Liver (tissue), 3 donors: ENCODE results near the gene KMT2B.

Experiments used
- ATF3 ChIP-seq: IDR thresholded peaks from 2 replicates; pipeline ENCODE4 v1.6.1; 2016; ENCODE audit warnings: antibody characterized with exemption
- CTCF ChIP-seq: fragments of 150-350 bp; IDR thresholded peaks from 2 replicates; pipeline ENCODE4 v1.5.1; 2017; ENCODE audit warnings: improper control_type of control experiment, low read depth, low read length; ENCODE audit not compliant: missing input control
- EGR1 ChIP-seq, 2 donors: IDR thresholded peaks; 2 replicates each; pipeline ENCODE4 v1.6.1; 2016 to 2018; ENCODE audit warnings: antibody characterized with exemption in 2 of 2, low read depth in 2 of 2
- FOXA1 ChIP-seq: IDR thresholded peaks from 2 replicates; pipeline ENCODE4 v1.6.1; 2016; ENCODE audit warnings: antibody characterized with exemption
- GABPA ChIP-seq, 2 donors: IDR thresholded peaks in 1 of 2; conservative IDR thresholded peaks in 1 of 2; 2 replicates each; pipeline ENCODE4 v1.6.1; 2016; ENCODE audit warnings: antibody characterized with exemption in 2 of 2, mild to moderate bottlenecking in 1 of 2, moderate library complexity in 1 of 2
- HNF4G ChIP-seq: IDR thresholded peaks from 2 replicates; pipeline ENCODE4 v1.6.1; 2016; ENCODE audit warnings: antibody characterized with exemption
- JUND ChIP-seq, 2 donors: IDR thresholded peaks; 2 replicates each; pipeline ENCODE4 v1.6.1; 2016; ENCODE audit warnings: antibody characterized with exemption in 2 of 2
- MAX ChIP-seq: IDR thresholded peaks from 2 replicates; pipeline ENCODE4 v1.6.1; 2016; ENCODE audit warnings: antibody characterized with exemption
- RAD21 ChIP-seq, 2 donors: IDR thresholded peaks; 2 replicates each; pipeline ENCODE4 v1.6.1; 2016; ENCODE audit warnings: antibody characterized with exemption in 2 of 2, mild to moderate bottlenecking in 2 of 2
- REST ChIP-seq: IDR thresholded peaks from 2 replicates; pipeline ENCODE4 v1.6.1; 2016; ENCODE audit warnings: antibody characterized with exemption, mild to moderate bottlenecking
- SP1 ChIP-seq: IDR thresholded peaks from 2 replicates; pipeline ENCODE4 v1.6.1; 2018; ENCODE audit warnings: antibody characterized with exemption, mild to moderate bottlenecking
- TAF1 ChIP-seq: conservative IDR thresholded peaks from 2 replicates; pipeline ENCODE4 v1.6.1; 2016; ENCODE audit warnings: antibody characterized with exemption, mild to moderate bottlenecking
- ZBTB33 ChIP-seq: IDR thresholded peaks from 2 replicates; pipeline ENCODE4 v1.6.1; 2016; ENCODE audit warnings: antibody characterized with exemption
- donor health status: healthy.
- donor health status: healthy.

GRCh38 chr19:35675589-35676140 lies 42.1 kb upstream of the KMT2B start:
- no peak for TF ChIP-seq ATF3
- no peak for TF ChIP-seq ZBTB33
- no peak for TF ChIP-seq REST
- TF ChIP-seq CTCF: no peak
- TF ChIP-seq MAX: no peak
- no peak for TF ChIP-seq HNF4G
- TF ChIP-seq SP1: no peak
- TF ChIP-seq RAD21 (IDR thresholded peaks at IDR 0.05): no peak
- no peak for TF ChIP-seq EGR1 (IDR thresholded peaks at IDR 0.05; ENCODE audit: low read depth in 2 of 2)
- TF ChIP-seq FOXA1: no peak
- TF ChIP-seq JUND (IDR thresholded peaks at IDR 0.05): no peak
- TF ChIP-seq GABPA (IDR thresholded peaks at IDR 0.05 in 1 of 2, conservative IDR thresholded peaks at IDR 0.05 in 1 of 2): no peak
- no peak for TF ChIP-seq TAF1
